Measurements from ENCODE around the gene CNOT4.
"Not testable (repeated sequence)": the region's sequence is repeated elsewhere in the genome, so short reads cannot be mapped to it uniquely, and the experiment has no call there.

CNOT4 gene

DNA sequence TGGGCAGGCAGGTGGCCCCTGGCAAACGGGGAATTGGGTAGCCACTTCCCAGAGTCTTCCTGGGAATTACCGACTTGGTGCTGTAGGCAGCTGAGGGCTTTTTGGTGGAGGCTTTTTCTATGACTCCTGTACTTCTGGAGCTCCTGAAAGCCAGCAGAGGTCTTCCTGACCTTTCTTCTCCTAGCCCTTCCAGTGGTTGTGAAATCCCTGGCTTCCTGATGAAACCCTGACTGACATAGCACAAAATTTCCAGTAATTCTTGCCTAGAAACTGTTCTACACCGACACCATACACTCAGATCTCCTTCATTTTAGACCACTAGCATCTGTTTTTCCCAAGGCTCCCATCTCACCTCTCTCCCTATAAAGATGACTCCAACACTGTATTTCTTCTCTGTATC lies 156.1 kb downstream of the CNOT4 start:
- no peak for DNase-seq

DNA sequence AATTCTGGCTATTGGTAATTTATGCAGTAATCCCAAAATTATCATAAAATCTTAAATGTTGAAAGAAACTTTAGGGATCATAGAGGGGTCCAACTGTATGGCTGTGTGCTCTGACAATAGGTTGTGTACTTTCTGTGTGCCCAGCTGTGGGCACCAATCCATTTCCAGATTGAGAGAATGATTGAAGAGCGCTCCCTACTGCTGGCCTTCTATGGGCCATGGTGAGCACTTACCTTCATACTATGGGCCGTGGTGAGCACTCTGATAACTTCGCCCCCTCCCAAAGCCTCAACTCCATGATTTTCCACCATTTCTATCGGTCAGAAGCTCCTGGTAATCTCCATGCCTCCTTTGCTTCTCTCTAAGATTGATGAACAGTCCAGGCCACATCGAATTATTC lies 157.6 kb downstream of the CNOT4 start:
- DNase-seq: no peak

DNA sequence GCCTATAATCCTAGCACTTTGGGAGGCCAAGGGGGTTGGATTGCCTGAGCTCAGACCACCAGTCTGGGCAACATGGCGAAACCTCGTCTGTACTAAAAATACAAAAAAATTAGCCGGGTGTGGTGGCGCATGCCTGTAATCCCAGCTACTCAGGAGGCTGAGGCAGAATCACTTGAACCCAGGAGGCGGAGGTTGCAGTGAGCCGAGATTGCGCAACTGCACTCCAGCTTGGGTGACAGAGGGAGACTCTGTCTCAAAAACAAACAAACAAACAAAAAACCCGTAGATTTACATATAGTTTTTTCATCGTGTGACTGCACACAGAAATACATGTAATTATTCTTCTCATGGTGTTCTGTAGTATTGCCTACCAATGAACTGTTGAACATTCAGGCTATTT lies 158.8 kb downstream of the CNOT4 start:
- not testable (repeated sequence) for DNase-seq

DNA sequence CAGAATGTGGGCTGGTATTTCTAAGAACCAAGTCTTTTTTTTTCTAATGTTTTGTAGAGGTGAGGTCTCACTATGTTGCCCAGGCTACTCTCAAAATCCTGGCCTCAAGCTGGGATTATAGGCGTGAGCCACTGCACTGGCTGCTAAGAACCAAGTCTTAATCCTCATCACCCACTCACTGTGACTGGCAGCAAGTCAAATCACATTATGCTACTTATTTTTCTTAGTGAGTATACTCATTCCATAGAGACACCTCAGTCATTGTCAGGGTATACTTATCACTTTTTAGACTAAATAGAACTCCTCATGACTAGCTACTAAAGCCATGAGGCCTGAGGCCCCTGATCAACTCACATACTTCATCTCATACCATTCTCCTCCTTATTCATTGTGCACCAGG lies 160.2 kb downstream of the CNOT4 start:
- DNase-seq: no peak

DNA sequence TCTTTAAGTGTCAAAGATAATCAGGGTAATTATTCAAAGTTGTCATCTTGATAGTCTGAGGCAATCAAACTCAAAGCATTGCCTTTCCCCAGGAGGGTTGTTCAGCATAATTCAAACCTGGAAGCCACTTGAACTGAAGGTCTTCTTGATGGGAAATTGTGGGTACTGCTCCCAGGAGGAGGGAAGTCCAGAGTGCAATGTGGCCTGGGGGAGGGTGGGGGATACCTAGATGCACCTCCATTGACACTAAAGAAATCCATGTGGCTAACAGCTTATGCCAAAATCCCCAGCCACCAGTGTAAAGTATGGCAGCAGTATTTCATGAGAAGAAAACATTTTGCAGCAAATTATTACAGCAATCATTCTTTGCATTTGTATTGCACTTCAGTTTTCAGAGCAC lies 161.4 kb downstream of the CNOT4 start:
- DNase-seq: no peak

DNA sequence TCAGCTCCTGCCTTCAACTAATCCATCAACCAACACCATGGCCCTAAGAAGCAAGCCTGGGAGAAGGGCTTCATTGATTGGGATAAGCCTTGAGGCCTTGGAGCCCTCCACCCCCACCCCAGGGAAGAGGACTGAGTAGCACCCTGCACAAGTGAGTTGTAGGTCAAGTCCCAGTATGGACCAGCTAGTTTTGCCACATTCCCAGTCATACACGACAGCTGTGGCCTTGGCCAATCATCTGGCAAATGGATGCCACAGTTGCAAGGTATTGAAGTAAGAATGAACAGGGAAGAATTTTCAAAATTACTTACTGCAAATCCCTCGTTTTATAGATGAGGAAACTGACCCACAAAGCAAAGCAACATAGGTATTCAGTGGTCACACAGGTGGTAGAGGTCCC lies 166.5 kb downstream of the CNOT4 start:
- no peak for DNase-seq

DNA sequence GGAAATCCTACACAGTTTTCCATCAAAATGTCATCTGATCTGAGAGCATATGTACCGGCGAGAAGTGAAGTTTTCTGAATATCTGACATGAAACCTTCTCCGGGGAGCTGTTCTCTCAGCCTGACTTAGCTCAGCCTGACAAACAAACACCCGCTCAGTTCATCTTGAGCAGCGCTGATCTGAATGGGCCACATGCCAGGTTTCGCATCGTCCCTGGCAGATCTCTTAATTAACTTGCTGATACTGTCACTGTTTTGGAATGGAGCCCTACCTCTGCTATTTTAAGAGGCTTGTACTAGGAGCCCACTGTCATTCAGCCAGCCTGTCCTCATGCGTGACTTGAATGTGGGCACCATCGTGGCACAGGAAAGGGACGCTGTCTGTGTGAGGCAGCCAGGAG lies 167.0 kb downstream of the CNOT4 start:
- DNase-seq: no peak

DNA sequence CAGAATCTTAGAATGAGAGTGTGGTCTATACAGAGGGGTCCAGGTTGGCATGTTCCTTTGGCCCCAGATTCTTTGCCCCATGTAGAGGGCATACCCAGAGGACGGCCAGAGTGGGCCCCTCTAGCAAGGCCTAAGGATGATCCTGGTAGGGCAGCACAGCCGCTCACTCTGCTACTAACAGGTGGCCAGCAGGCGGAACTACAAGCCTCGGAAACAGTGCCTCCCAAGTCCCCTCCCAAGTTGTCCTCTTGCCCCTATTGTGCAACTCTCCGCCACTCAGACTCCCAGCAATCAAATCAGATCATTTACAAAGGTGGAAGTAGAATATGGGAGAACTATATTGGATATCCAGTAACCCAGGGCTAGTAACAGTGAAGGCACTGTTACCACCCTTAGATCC lies 168.9 kb downstream of the CNOT4 start:
- DNase-seq: no peak

DNA sequence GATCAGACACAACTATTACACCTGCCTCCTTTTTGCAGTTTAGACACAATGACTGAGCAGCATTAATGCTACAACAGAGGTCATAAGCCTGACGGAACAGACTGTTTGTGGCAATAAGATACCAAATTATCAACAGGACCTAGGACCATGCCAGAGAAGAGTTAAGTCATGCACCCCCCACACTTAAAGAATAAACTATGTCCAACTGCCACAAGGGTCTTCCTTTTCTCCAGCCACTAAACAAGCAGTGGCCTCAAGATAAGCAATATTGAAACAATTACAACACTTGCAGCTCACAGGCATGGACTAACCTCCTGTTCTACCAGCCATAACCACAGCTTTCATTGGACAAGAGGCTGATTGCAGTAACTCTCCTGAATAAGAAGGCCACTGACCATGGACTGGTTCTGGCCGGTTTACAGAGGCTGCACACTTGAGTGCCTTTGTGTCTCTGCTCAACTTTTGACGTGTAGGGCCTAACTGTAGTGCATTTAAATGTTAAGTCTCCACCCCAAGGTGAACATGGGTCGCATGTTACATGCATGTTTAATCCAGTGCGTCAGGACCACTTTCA lies 171.8 kb downstream of the CNOT4 start:
- no peak for DNase-seq

DNA sequence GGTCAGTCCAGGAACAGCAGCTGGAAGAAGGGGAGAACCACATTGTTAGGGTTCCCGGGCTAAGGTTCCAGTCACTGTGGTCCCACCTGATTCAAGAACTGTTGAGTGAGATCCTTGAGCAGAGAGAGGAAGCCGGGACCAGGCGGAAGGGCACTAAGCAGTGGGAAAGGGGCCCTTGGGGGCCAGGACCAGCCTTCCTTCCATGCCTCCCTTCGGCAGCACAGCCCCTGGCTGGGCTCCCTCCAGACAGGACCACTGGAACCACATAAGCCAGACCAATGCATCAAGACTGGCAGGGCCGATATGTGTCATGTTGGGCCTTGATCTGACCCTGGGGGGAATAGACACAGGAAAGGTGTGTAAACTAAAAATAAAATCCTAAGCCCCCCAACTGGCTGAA lies 172.4 kb downstream of the CNOT4 start:
- no peak for DNase-seq

DNA sequence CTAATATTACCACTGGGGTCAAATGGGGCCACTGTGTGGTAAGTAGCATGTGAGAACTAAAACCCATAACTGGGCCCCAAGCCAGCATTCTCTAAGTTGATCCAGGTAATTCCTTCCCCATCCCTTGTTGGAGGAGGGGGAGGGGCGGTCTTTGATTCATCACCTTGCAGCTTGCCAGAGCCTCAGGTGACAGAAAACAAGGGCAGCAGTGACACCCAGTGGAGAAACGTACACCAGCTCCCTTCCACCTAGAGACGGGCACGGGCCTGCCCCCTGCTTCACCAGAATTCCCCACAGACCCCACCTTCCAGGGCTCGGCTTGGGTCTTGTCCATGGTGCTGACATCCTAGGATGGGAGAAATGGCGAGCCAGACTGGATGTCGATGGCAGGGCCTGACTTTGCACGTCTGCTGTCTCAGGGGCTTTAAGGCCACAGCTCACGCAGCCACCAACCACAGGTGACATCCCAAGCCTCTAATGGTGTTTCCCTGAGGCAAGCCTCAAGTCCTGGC lies 174.2 kb downstream of the CNOT4 start:
- DNase-seq: no peak

DNA sequence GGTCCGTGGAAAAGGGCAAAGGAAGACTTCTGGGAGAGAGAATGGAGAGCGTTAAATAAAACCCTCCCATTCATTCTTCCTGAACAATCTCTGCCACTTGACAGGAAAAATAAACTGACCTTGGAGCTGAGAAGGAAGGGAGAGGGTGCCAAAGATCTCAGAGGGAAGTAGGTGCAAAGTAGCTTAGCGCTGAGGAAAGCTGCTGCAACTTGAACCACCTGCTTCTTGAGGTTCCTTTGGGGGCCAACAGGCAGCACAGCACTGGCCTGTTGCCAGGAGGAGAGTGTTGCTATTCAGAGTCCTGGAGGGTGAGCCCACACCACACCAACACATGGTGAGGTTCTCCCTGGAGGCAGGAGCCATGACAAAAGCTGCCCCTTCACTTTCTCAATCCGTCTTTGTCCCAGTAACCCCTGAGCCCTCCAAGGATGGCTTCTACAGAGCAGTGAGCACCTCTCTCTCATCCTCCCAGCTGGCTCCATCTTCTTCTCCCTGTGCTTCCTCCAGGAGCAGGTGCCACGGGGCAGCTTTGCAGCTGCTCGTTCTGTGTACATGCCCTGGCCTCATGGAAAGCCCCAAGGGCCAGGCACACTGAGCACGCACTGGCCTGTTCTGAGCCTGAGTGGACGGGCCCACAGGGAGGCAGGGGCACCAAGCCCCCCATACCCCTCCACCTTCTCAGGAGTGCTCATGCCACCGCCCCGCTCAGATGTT lies 174.9 kb downstream of the CNOT4 start:
- DNase-seq: no peak

DNA sequence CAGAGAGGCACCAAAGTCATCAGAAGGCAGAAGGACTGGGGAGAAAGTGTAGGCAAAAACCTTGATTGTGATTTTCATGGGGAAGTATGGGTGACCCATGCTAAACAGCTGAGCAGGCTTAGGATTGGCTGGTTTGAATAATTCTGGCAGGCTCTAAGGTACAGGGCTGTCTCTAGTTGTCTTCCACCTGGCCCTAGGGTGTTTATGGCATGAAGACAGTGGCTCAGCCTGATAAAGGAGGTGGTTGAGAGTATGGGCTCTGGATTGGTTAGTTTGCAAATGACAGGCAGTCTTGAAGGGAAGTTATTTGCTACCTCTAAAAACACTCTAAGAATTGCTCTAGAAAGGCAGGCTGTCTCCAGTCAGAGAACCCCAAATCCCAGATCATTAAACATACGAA lies 176.0 kb downstream of the CNOT4 start:
- DNase-seq: no peak

DNA sequence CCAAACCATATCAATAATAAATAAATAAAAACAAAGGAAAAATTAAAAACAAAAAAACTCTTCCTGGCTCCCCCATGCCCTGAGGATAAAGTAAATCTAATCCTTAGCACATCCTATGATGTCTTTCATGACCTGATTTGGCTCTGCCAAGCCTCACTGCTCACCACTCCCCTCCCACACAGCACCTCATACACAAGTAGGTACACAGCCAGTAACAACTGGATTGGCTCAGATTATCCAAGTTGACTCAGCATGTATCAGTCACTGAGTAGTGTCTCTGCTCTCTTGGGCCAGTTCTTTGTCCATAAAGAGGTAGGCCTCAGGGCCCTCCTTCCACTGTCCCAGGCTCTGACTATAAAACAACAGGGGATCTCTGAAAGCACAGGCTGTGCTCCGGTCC lies 176.7 kb downstream of the CNOT4 start:
- DNase-seq: no peak

DNA sequence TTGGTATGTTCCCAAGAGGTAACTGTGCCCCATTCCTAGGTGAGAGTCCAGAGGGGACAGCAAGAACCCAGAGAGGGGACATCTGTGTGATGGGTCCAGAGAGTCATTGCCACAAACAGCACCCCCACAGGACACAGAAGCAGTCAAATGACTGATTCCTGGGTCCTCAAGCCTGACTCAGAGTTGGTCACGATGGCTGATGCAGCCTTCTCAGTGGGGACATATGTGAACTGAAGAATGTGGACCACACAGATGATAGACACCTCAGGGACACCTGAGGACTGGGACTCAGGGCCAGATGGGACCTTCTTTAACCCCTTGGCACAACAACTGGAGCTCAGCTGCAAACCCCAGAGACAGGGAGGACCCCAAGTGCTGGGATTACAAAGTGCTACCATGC lies 179.8 kb downstream of the CNOT4 start:
- DNase-seq: no peak

DNA sequence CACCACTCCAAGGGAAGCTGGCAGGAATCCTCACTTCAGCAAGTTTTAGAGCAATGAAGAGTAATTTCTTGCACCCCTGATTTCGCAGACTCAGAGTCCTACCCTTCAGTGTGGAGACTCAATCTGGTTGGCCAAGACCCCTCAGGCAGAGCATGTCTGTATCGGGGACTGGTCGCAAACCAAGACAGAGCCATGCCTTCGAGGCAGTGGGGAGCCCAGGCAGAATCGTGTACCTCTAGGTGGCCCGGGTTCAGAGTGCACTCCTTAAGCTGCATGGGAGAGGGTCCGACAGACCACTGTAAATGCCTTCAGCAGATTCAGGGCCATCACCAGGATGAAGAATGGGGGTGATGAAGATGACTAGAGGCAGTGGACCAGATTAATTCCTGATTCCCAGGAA lies 181.4 kb downstream of the CNOT4 start:
- DNase-seq: no peak

DNA sequence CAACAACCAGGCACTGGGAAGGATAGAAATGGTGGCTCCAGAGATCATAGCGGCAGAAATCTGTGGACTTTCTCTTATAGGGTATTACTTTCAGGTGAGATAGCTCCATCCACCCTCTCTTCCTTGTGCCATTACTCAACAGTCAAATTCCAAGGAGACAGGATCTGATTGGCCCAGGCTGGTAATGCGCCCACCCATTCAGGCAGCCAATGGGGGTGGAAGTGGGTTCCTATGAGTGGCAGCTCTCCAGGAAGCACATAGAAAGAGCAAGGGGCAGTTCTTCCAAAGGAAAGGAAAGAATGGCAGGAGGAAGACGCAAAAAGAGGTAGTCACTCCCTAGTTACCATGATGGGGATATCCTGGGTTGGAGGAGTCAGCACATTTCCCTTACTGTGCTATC lies 181.8 kb downstream of the CNOT4 start:
- no peak for DNase-seq

DNA sequence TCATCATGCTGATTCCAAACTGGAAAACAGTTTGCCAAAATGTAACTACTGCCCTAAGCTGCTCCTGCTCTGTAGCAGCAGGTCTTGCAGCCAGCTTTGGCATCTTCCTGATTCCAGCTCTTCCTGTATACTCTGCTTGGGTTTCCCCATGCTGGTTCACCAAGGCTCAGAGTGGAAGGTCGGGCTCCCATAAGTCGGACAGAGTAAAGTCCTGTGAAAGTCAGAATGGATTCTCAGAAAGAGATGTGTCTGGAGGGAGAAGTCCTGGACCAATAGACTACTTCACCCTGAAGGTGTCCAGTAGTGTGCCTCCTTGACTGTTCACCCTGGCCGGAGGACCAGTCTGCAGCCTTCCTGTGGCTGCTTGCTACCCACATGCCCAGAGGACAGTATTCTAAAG lies 182.4 kb downstream of the CNOT4 start:
- no peak for DNase-seq

DNA sequence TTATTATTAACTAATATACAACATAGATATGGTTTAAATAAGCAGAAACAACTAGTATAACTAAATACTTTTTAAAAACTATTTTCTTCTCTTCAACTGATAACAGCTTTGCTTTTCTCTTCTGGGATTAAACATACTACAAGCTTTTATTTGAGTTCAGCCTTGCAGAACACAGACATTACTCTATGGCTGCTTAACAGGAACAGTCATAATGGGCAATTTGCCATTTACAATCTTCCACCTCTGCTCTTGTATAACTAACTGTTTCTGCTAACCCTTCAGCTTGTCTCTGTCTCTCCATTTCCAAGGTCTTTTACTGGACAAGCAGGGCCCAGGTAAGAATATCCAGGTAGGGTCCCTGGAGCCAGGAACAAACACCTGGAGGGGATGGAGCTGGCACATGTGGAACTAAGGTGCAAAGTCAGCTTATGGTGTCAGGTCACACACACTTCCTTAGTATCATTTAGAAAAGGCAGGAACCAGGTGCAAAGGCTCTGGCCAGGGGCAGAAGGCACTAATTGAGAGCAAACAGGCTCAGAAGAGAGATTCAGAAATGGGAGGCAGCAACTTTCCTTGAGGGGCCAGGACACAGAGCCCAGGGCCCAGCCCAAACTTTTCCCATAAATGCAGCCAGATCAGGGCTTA lies 183.1 kb downstream of the CNOT4 start:
- DNase-seq: no peak

DNA sequence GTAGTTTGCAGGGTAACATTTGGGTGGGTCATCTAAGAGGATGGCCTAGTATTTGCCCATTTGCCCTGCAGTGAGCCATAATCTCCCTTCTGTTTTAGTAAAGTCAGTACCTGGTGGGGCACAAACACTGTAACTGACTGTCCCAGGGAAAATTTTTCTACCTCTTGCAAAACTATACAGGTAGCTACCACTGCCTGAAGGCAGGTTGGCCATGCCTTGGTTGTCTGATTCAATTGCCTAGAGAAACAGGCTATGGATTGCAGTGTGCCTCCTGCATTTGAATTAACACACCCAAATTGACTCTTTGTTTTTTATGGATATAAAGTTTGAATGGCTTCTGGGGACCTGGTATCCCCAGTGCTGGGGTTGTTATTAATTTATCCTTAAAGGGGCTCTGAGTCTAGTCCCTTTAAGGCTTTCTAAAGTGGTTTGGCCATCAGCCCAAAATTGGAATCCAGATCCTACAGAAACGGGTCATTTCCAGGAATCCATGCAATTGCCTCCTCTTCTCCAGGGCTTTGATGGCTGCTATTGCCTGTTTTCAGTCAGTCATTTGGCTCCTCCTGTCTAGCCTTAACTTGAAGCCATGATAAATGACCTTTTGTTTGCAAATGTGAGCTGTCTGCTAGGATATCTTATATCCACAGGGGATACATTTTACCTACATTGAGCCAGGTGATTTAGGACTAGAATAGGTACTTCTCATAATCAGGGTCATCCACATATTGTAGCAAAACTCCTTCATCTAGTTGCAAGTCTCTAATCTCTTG lies 187.1 kb downstream of the CNOT4 start:
- no peak for DNase-seq

DNA sequence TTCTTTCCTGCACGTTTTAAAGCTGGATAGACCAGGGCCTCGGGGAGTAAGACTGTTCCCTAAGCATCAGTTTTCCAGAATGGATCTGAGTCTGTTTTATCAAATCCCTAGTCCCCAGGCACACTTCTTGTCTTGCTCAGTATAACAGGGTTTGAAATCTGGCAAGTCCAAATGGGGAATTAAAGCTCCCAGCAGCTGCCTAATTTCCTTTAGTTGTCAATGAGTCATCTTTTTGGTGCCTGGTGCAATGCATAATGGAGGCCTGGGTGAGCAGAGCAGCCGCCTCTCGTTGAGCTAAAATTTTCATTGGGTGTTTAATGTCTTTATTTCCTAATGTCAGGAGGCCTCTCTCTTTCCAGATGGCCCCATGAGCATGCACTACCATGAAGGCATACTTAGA lies 188.3 kb downstream of the CNOT4 start:
- DNase-seq: no peak

DNA sequence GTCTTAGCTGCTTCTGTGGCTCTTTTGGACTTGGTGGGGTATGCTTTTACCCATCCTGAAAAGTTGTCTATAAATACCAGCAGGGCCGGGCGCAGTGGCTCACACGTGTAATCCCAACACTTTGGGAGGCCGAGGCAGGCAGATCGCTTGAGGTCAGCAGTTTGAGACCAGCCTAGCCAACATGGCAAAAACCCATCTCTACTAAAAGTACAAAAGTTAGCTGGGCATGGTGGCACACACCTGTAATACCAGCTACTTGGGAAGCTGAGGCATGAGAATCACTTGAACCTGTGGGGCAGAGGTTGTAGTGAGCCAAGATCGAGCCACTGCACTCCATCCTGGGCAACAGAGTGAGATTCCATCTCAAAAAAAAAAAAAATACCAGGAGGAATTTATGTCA lies 188.9 kb downstream of the CNOT4 start:
- DNase-seq: not testable (repeated sequence)

DNA sequence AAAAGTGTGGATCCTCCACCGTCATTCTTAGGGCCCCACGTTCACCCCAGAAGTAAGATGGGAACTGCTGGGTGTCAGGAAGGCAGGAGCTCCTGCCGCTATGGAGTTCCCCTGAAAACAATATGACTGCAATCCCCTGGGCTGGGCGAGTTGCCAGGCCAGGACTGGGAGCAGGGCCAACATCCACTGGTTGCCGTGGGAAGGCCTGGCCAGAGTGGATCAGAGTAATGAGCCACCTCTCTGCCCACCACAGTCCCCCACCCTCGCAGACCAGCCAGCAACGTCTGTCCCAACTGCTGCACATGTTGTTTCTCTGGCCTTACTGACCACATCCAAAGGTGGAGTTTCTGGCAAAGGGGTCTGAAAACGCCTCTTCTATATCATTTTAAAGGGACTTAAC lies 189.6 kb downstream of the CNOT4 start:
- DNase-seq: no peak

All from cerebellar nuclear complex (tissue), 1 donor.